Large intestine (tissue), 3 donors: Measurements from ENCODE around the gene CABP2. TPM values are rescaled to one million over a fixed set of nuclear protein-coding genes. Genes with fewer than 3 reads are reported as not detected.
"Not testable (repeated sequence)": the region's sequence is repeated elsewhere in the genome, so short reads cannot be mapped to it uniquely, and the experiment has no call there.

Experiments
- DNase-seq, 2 donors: peaks; one replicate each; pipeline versions ENCODE4 v3.0.0 to v3.0.0-alpha.2; 2013
- H3K27ac ChIP-seq: one replicate; pipeline ENCODE4 v1.5.1; 2013; ENCODE audit warnings: low read length
- H3K27me3 ChIP-seq: 2 replicates; pipeline ENCODE4 v1.6.1; 2013; ENCODE audit warnings: low read length; ENCODE audit not compliant: control insufficient read depth, insufficient read depth
- H3K36me3 ChIP-seq: 2 replicates; pipeline ENCODE4 v1.6.1; 2013; ENCODE audit warnings: low read length; ENCODE audit not compliant: control insufficient read depth, insufficient read depth
- H3K4me1 ChIP-seq: one replicate; pipeline ENCODE4 v1.6.1; 2013; ENCODE audit warnings: low read length; ENCODE audit not compliant: control insufficient read depth, insufficient read depth
- H3K4me3 ChIP-seq: one replicate; pipeline ENCODE4 v1.5.1; 2013; ENCODE audit warnings: low read length
- H3K9me3 ChIP-seq: one replicate; pipeline ENCODE4 v1.6.1; 2013; ENCODE audit warnings: mild to moderate bottlenecking, low read depth, low read length, moderate library complexity; ENCODE audit not compliant: control insufficient read depth
- whole genome bisulfite sequencing: methylation state at CpG from one replicate; pipeline ENCODE4 v1.1.5; 2013; ENCODE audit warnings: low lambda C conversion rate; ENCODE audit not compliant: insufficient coverage; 5-methylcytosine and 5-hydroxymethylcytosine counted together
- polyA plus RNA-seq: library from polyadenylated mRNA; unstranded; fragments of 120-200 nt; gene quantifications from one replicate; pipeline ENCODE4 v1.2.1, GENCODE V29; 2013

CABP2 gene
- polyA plus RNA-seq, 1 donor: 0.07 TPM

GRCh38 chr11:67486481-67487195 is 36.6 kb downstream of the CABP2 start:
- Histone ChIP-seq H3K27ac (no peak overlapping the region), H3K4me3 (no peak overlapping the region), H3K27me3 (no peaks in the 10 kb centered on the region), H3K4me1 (peaks cover 11% of the 10 kb centered on the region), H3K36me3 (peaks cover 39% of the 10 kb centered on the region), H3K9me3 (peaks cover 4% of the 10 kb centered on the region)
- no peak for DNase-seq
- WGBS: no CpG with 5 or more reads among the region's 20 CpGs

GRCh38 chr11:67485873-67486361 is 37.3 kb downstream of the CABP2 start:
- not testable (repeated sequence) for H3K9me3 ChIP-seq, H3K27me3 ChIP-seq, H3K4me3 ChIP-seq, DNase-seq, H3K27ac ChIP-seq
- WGBS: 100% methylated on average over 1 of the region's 7 CpGs
- peaks cover 32% of the 10 kb centered on the region for H3K36me3 ChIP-seq
- H3K4me1 ChIP-seq: peaks cover 11% of the 10 kb centered on the region

- no peak for DNase-seq
- Histone ChIP-seq H3K9me3 (peaks cover 4% of the 10 kb centered on the region), H3K27me3 (no peaks in the 10 kb centered on the region), H3K36me3 (peaks cover 22% of the 10 kb centered on the region), H3K4me1 (peaks cover 11% of the 10 kb centered on the region), H3K4me3 (no peak overlapping the region), H3K27ac (no peak overlapping the region)
- WGBS: no CpG with 5 or more reads among the region's 11 CpGs
Observed at GRCh38 chr11:67484847-67485311, 38.4 kb downstream of the CABP2 start.

DNA sequence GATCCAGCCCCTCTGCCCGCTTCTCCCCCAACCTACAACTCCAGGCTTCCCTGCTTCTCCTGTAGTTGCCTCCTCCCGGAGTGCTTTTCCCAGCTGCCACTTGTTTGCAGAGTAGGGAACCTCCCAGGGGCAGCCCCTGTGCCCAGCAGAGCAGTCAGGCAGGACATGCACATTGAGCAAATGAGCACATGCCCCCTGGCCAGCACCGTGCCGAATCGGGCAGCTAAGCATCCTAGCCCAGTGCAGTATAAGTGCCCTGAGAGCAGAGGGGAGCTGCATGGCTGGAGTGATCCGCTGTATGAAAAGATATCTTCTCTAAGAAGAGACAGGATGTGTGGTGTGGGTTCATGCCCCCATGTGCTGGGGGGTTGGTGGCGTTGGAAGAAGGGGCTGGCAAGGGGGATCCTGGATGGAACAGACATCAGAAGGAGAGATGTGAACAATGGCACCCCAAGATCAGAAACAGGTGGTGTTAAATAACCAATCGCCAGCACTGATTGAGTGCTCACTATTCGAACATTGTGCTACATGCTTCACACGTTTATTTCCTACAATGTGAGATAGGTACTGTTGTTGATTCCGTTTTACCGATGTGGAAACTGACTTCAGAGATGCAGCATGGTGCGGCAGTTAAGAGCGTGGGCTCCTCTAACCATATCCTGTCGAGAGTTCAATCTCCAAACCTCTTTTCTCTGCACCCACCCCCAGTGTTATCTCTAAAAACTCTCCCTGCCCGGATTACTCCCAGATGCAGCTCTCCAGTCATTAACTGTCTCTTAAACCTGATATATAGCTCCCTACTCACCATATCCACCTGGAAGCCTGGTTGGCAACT is 39.2 kb downstream of the CABP2 start:
- 93% methylated on average over 3 of the region's 16 CpGs for WGBS
- no peak for DNase-seq
- peaks cover 4% of the 10 kb centered on the region for H3K9me3 ChIP-seq
- H3K27me3 ChIP-seq: no peaks in the 10 kb centered on the region
- peaks cover 14% of the 10 kb centered on the region for H3K36me3 ChIP-seq
- H3K27ac ChIP-seq: no peak overlapping the region
- H3K4me1 ChIP-seq: peaks cover 11% of the 10 kb centered on the region
- no peak overlapping the region for H3K4me3 ChIP-seq

GRCh38 chr11:67482827-67483798 is 40.1 kb downstream of the CABP2 start, which contains the start of gene AIP:
Gene AIP, plus strand, starts transcription at chr11:67483026. Its CDS starts 133 bp downstream, at chr11:67483159.
- Histone ChIP-seq H3K27ac (peak within 1 kb of the TSS; percentile 53), H3K4me3 (peak within 1 kb of the TSS; percentile 49), H3K4me1 (peaks cover 11% of the 10 kb centered on the region), H3K9me3 (peaks cover 4% of the 10 kb centered on the region), H3K27me3 (no peaks in the 10 kb centered on the region), H3K36me3 (peaks cover 10% of the 10 kb centered on the region)
- DNase-seq: peak; percentile 98 to 99
- no CpG with 5 or more reads among the region's 60 CpGs for WGBS

GRCh38 chr11:67482275-67482826 is 40.9 kb downstream of the CABP2 start:
- WGBS: 30% methylated on average over 4 of the region's 19 CpGs
- peak overlapping the region; percentile 53 for H3K27ac ChIP-seq
- no peaks in the 10 kb centered on the region for H3K27me3 ChIP-seq
- H3K36me3 ChIP-seq: peaks cover 3% of the 10 kb centered on the region
- H3K4me1 ChIP-seq: peaks cover 11% of the 10 kb centered on the region
- DNase-seq: no peak
- peak overlapping the region; percentile 49 for H3K4me3 ChIP-seq
- peaks cover 4% of the 10 kb centered on the region for H3K9me3 ChIP-seq

GRCh38 chr11:67477344-67478050 is 45.7 kb downstream of the CABP2 start:
- H3K27me3 ChIP-seq, H3K27ac ChIP-seq, DNase-seq, H3K36me3 ChIP-seq, H3K4me3 ChIP-seq, H3K9me3 ChIP-seq, H3K4me1 ChIP-seq: not testable (repeated sequence)
- WGBS: no CpG with 5 or more reads among the region's 16 CpGs

DNA sequence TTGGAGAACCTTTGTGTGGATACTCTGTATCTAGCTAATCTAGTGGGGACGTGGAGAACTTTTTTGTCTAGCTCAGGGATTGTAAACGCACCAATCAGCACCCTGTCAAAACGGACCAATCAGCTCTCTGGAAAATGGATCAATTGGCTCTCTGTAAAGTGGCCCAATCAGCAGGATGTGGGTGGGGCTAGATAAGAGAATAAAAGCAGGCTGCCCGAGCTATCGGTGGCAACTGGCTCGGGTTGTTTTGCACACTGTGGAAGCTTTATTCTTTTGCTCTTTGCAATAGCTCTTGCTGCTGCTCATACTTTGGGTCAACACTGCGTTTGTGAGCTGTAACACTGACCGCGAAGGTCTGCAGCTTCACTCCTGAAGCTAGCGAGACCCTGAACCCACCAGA is 46.6 kb downstream of the CABP2 start:
- WGBS: no CpG with 5 or more reads among the region's 10 CpGs

DNA sequence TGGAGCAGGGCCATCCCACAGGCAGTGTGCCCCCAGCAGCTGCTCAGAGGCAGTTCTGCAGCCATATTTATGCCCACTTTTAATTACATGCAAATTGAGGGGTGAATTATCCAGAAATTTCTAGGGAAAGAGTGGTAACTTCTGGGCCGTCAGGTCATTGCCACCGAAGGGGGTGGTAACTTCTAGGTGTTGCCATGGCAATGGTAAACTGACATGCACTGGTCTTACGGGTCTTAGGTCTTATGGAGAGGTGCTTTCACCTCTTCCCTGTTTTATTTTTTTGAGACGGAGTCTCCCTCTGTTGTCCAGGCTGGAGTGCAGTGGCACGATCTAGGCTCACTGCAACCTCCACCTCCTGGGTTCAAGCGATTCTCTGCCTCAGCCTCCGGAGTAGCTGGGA is 50.4 kb downstream of the CABP2 start:
- Histone ChIP-seq H3K27ac (no peak overlapping the region), H3K36me3 (no peaks in the 10 kb centered on the region), H3K4me3 (no peak overlapping the region), H3K27me3 (no peaks in the 10 kb centered on the region), H3K9me3 (peaks cover 2% of the 10 kb centered on the region), H3K4me1 (peaks cover 5% of the 10 kb centered on the region)
- WGBS: no CpG with 5 or more reads among the region's 7 CpGs
- DNase-seq: no peak

More for the DNA sequence above, 46.6 kb downstream of the CABP2 start:
- H3K27ac ChIP-seq, H3K36me3 ChIP-seq, H3K9me3 ChIP-seq, H3K27me3 ChIP-seq, H3K4me1 ChIP-seq, H3K4me3 ChIP-seq, DNase-seq: not testable (repeated sequence)
